ENCODE results near the gene NELL1.

NELL1 gene

GRCh38 chr11:21323617-21324016, 654.2 kb downstream of the NELL1 start:
- DNase-seq (ENCODE audit: low read depth in 2 of 2) = no peak

- DNase-seq (ENCODE audit: low read depth in 2 of 2) = no peak
Observed at GRCh38 chr11:21343204-21343603, 673.8 kb downstream of the NELL1 start.

- no peak for DNase-seq (ENCODE audit: low read depth in 2 of 2)
Observed at GRCh38 chr11:21346361-21346760, 677.0 kb downstream of the NELL1 start.

- DNase-seq (ENCODE audit: low read depth in 2 of 2) = no peak
Observed at GRCh38 chr11:21350613-21351012, 681.2 kb downstream of the NELL1 start.

GRCh38 chr11:21353425-21353824, 684.0 kb downstream of the NELL1 start:
- no peak for DNase-seq (ENCODE audit: low read depth in 2 of 2)

GRCh38 chr11:21364866-21365624, 695.7 kb downstream of the NELL1 start:
- no peak for DNase-seq (ENCODE audit: low read depth in 2 of 2)

GRCh38 chr11:21369947-21370346, 700.6 kb downstream of the NELL1 start:
- no peak for DNase-seq (ENCODE audit: low read depth in 2 of 2)

GRCh38 chr11:21371044-21371443, 701.7 kb downstream of the NELL1 start:
- DNase-seq (ENCODE audit: low read depth in 2 of 2) = no peak

- DNase-seq (ENCODE audit: low read depth in 2 of 2) = no peak
Observed at GRCh38 chr11:21372672-21373071, 703.3 kb downstream of the NELL1 start.

GRCh38 chr11:21374376-21374775, 705.0 kb downstream of the NELL1 start:
- DNase-seq (ENCODE audit: low read depth in 2 of 2) = no peak

GRCh38 chr11:21385669-21386440, 716.5 kb downstream of the NELL1 start:
- no peak for DNase-seq (ENCODE audit: low read depth in 2 of 2)

GRCh38 chr11:21390430-21390829, 721.0 kb downstream of the NELL1 start:
- DNase-seq (ENCODE audit: low read depth in 2 of 2) = no peak

- DNase-seq (ENCODE audit: low read depth in 2 of 2) = no peak
Observed at GRCh38 chr11:21396342-21397008, 727.1 kb downstream of the NELL1 start.

- no peak for DNase-seq (ENCODE audit: low read depth in 2 of 2)
Observed at GRCh38 chr11:21398195-21398594, 728.8 kb downstream of the NELL1 start.

- DNase-seq (ENCODE audit: low read depth in 2 of 2) = no peak
Observed at GRCh38 chr11:21401496-21401895, 732.1 kb downstream of the NELL1 start.

- DNase-seq (ENCODE audit: low read depth in 2 of 2) = no peak
Observed at GRCh38 chr11:21402274-21402673, 732.9 kb downstream of the NELL1 start.

GRCh38 chr11:21403069-21403468, 733.7 kb downstream of the NELL1 start:
- no peak for DNase-seq (ENCODE audit: low read depth in 2 of 2)

- no peak for DNase-seq (ENCODE audit: low read depth in 2 of 2)
Observed at GRCh38 chr11:21405422-21405821, 736.0 kb downstream of the NELL1 start.

GRCh38 chr11:21410513-21410912, 741.1 kb downstream of the NELL1 start:
- DNase-seq (ENCODE audit: low read depth in 2 of 2) = no peak

- no peak for DNase-seq (ENCODE audit: low read depth in 2 of 2)
Observed at GRCh38 chr11:21411104-21411503, 741.7 kb downstream of the NELL1 start.

GRCh38 chr11:21411597-21411996, 742.2 kb downstream of the NELL1 start:
- no peak for DNase-seq (ENCODE audit: low read depth in 2 of 2)

- no peak for DNase-seq (ENCODE audit: low read depth in 2 of 2)
Observed at GRCh38 chr11:21412652-21413383, 743.4 kb downstream of the NELL1 start.

Measured in stimulated activated CD8-positive, alpha-beta memory T cell treated with anti-CD3 and anti-CD28 coated beads, Interleukin-7, amount 100 ng/mL, for 4 hours (primary cell).